ENCODE results near the gene SLC9C2.
"Not testable (repeated sequence)": the region's sequence is repeated elsewhere in the genome, so short reads cannot be mapped to it uniquely, and the experiment has no call there.

The SLC9C2 gene

DNA sequence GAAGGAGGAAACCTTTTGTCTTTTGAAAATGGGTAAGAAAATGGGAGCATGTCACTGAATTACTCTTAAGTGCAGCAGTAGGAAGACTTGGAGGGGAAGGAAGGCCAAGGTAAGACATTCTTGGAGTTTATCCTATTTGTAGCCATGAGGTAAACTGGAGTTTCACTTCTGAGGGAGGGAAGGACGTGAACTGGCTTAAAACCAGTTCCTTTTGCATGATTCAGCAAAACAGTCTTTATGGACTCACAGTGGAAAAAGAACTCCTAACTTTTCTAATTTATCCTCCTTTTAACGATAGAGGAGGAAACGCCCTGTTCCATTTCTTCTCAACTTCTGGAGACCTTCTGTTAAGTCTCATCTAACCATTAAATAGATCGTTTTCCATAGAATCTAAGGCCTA, 123.2 kb downstream of the SLC9C2 start:
- no peak for DNase-seq

DNA sequence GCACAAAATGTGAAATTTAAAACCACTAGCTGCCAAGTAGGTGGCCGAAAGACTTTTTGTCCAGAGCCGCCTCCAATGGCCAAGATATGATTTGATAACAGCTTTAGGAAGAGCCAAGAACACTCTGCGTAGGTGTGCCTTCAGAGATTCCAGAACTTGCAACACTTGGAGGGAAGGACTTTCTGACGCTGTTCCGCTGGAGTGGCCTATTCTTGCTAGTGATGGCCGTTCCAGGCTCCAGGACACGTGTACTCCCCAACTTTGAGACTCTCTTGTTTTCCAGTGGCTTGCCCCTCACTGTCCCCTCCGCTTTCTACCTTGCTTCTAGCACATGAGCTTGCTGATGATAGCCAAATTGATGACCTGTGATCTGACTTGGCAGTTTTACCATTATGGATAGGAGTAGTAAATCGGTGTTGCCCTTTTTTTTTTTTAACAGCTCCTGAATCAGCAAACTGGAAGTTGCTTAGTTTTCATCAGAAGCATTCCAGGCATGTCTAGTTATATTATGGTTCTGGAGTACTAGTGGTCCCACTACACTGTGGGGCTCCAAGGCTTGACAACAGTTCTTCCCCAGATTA, 124.7 kb downstream of the SLC9C2 start:
- DNase-seq = peak; percentile 48

DNA sequence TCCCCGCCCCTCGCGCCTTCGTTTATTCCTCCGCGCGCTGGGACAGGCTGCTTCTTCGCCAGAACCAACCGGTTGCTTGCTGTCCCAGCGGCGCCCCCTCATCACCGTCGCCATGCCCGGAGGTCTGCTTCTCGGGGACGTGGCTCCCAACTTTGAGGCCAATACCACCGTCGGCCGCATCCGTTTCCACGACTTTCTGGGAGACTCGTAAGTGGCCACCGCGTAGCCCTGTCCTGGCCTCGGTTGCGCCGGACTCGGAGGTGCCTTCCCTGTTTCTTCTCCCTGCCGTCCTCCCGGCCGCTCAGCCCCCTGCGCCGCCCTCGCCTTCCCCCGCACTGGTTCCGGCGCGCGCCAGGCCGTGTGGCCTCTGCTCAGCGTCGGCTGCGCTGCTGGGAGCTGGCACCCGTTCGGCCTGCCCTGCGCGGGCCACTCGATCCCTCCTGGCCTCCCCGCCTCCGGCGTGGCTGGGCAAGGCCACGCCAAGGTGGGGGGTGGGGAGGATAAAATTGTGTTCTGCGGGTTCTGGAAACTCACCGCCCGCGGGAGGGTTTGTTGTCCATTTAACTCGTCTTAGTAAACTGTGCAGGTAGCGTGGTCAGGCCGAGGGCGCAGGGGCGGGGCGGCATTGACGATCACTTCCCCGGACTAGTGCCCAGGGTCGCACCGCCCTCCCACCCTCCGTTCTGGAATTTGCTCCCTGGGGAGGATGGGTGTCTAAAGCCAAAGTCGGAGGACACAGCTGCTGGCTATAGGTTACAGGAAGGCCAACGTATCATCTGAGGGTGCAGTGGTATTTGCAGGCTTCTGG, 125.4 kb downstream of the SLC9C2 start, which contains the start of gene PRDX6:
Gene PRDX6 (plus strand): TSS at position 50 of the 808 bp plus-strand sequence. CDS start 63 bp downstream, at position 113.
- peak; percentile 49 for DNase-seq

DNA sequence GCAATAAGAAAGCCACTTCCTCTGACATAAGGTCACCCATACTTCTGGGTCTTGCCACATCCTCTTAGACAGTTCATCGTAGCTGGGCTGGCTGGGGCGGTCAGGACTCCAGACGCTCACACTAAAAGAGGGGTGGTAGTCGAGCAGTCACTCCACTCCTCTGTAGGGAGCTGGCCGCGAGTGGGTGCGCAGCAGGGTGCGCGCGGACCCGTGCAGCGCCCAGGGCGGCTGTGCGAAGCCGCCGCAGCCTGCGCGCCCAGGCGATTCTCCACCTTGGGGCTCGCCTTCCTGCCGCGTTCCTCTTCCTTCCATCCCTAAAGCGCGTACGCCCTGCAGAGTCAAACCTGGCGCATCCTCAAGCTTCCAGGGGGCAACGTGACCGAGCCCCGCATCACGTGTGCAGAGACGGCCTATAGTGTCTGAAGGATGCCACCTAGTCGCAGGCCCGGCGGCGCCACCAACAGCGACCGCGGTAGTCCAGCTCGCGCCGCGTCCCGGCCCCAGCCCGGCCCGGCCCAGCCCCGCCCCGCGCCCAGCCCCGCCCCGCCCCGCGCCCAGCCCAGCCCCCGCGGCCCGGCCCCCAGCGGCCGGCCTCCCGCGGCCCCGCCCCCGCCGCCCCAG, 126.1 kb downstream of the SLC9C2 start:
- DNase-seq = peak; percentile 92

DNA sequence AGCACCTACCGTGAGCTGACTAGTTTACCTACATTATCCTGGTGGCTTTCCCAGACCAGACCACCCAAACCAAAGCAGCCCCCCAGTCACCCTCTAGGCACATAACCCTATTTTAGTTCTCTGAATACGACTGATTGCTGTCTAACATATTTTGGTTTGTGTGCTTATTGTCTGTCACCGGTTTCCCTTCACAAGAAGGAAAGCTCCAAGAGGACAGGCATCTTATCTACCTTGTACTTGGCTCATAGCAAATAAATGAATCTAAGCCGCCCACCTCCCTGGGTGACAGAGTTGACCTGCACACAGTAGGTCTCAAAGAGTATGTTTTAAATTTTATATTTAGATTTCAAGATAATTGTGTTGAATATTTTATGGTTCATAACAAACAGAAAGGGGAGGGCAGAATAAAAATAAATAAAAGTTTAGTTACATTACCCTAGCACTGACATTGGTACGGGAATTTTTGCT, 126.6 kb downstream of the SLC9C2 start:
- no peak for DNase-seq

DNA sequence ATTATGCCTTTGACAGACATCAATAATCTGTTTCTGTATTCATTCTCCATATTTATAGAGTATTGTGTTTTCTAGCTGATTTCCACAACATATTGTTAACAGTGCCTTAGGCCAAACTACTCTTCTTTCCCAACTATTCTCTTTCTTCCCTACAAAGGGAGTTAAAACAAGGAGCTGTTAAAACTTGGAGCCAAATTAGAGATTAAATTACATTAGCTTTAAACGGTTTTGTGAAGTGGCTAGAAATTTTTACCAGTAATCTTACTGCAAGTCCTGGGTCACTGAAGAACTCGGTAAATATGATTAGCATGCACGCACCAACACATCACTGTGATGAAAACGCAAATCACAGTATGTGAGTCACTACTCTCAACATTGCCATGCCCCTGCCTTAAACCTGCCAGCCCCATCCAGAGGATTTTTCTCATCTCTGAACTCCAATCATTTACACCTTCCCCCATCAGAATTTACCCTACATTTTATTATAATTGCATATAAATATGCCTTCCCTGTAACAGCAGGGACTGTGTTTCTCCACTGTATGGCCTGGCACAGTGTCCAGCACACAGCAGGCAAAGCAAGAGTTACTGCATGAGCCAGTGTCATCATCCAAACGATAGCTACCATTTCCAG, 127.2 kb downstream of the SLC9C2 start:
- DNase-seq = peak; percentile 53

DNA sequence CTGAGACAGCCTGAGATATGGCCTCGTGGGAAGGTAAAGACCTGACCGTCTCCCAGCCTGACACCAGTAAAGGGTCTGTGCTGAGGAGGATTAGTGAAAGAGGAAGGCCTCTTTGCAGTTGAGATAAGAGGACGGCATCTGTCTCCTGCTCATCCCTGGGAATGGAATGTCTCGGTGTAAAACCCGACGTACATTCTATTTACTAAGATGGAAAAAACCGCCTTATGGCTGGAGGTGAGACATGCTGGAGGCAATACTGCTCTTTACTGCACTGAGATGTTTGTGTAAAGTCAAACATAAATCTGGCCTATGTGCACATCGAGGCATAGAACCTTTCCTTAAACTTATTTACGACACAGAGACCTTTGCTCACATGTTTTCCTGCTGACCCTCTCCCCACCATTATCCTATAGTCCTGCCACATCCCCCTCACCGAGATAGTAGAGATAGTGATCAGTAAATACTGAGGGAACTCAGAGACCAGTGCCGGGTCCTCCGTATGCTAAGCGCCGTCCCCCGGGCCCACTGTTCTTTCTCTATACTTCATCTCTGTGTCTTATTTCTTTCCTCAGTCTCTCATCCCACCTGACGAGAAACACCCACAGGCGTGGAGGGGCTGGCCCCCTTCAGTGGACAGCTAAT, 128.0 kb downstream of the SLC9C2 start:
- not testable (repeated sequence) for DNase-seq

DNA sequence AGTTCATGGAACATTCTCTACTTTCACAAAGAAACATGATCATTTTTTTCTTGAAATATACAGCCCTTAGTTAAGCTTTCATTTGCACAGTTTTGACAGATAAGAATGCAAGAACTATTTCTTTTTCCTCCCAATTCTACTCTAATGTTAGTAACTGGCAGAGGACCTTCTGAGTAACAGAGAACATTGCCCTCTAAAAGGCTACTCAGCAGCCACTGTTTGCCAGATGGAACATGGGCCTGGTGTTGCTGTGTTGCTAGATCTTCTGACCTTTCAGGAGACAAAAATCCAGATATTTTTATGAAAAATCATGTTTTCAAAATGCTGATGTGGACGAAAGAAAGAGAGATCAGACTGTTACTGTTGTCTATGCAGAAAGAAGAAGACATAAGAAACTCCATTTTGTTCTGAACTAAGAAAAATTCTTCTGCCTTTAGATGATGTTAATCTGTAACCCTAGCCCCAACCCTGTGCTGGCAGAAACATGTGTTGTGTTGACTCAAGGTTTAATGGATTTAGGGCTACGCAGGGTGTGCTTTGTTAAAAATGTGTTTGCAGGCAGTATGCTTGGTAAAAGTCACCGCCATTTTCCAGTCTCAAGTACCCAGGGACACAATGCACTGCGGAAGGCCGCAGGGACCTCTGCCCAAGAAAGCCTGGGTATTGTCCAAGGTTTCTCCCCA, 128.6 kb downstream of the SLC9C2 start:
- DNase-seq = no peak

DNA sequence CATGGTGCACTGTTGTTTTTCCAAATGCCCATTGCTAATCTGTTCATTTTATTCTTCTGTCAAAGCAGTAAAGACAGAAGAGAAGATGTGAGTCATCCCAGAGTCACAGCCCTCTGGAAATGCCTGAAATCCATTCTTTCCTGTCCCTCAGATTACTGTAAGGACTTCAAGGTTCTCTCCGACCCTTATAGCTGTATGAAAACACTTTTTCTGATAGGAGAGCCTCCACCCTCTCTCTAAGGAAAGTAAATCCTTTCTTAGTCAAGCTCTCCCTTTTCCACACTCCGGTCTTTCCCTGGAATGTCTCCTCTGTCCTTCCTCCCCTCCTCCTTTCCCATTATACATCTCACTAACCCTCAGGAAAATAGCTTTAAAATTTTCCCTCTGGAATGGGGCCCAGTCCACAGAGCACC, 129.3 kb downstream of the SLC9C2 start:
- peak; percentile 84 for DNase-seq

DNA sequence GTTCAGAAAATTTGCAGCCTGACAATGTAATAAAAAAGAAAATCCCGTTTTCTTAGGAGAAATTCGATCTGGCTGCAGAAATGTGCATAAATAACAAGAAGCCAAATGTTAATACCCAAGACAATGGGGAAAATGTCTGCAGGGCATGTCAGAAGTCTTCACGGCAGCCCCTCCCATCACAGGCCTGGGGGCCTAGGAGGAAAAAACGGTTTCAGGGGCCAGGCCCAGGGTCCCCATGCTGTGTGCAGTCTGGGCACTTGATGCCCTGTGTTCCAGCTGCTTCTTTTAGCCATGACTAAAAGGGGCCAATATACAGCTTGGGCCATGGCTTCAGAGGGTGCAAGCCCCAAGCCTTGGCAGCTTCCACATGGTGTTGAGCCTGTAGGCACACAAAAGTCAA, 132.3 kb downstream of the SLC9C2 start:
- no peak for DNase-seq

DNA sequence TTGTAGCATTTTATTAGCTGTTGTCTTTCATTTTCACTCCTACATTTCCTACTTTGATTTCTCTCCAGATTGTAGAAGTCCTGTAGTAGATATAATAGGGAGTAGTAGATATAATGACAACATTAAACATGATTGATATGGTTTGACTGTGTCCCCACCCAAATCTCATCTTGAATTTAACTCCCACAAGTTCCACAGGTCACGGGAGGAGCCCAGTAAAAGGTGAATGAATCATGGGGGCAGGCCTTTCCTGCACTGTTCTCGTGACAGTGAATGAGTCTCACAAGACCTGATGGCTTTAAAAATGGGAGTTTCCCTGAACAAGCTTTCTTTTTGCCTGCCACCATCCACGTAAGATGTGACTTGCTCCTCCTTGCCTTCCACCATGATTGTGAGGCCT, 133.2 kb downstream of the SLC9C2 start:
- DNase-seq = no peak

DNA sequence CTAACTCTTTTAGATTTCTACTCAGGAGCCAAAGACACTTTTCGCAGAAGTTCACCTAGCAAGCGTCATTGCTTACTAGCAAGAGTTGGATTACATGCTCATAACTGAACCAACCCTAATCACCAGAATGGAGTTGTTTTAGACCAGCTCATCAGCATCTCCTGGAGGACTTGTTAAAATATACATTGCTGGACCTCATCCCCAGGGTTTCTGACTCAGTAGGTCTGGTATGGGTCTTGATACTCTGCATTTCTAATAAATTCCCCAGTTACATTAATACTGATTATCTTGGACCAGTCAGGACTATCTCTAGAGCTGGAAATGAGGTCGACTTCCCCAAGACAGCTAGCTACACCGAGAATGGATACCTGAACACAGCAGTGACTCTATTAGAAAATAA, 135.4 kb downstream of the SLC9C2 start:
- DNase-seq = peak; percentile 60

DNA sequence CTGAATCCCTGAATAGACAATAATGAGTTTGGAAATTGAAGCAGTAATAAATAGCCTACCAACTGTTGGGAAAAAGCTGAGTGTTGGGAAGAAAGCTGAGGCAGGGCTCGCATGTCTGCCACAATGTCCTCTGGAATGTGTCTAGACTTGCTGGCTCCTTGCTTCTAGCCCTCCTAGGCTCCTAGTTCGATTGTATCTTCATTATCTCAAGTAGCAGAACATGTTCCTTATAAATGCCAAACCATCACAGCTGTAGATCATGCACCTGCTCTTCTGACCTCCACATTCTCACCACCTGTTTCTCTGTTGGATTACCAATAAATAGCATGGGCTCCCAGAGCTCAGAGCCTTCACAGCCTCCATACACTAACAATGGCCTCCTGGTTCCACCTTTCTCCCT, 138.7 kb downstream of the SLC9C2 start:
- not testable (repeated sequence) for DNase-seq

DNA sequence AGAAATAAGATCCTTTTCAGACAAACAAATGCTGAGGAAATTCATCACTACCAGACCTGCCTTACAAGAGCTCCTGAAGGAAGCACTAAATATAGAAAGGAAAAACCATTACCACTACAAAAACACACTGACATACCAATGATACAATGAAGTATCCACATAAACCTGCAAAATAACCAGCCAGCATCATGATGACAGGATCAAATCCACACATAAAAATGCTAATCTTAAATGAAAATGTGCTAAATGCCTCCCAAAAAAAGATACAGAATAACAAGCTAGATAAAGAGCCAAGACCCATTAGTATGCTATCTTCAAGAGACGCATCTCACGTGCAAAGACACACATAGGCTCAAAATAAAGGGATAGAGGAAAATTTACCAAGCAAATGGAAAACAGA, 140.2 kb downstream of the SLC9C2 start:
- DNase-seq = not testable (repeated sequence)

DNA sequence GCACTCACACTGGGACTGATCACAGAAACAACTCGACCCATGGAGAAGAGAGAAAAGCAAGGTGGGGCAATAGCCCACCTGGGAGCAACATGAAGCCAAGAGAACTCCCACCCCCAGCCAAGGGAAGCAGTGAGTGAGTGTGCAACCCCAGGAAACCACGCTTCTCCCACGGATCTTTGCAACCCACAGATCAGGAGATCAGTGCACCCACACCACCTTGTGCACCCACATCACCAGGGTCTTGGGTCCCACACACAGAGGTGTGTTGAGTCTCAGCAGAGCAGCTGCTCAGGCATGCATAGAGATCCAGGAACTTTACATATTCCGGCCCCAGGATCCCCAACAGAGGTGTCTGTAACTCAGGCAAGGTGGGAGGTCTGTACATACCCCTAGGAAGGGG, 143.0 kb downstream of the SLC9C2 start:
- no peak for DNase-seq

DNA sequence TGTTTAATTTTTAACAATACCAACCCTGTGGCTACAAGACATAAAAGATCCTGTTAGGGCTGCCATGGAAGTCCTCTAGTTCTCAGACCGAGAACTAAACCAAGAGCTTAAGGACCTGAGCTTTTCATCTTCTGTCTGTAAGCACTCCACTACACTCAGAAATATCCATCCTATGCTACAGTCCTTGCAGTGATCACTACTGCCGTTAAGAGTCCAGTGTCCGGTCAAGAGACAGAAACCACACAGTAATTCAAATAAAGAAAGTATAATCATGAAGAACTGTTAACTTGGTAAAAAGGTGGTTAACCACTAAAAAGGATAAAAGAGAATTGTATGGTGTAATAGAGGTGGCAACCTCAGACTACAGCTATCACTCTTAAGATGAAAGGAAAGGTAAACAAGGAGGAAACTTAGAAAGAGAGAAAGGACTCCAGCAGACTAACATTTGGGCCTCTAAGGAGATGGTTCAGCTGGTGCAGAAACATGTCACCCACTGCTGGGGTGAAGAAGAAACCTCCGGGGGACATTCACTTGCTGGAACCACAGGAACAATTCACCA, 147.8 kb downstream of the SLC9C2 start:
- DNase-seq = no peak

DNA sequence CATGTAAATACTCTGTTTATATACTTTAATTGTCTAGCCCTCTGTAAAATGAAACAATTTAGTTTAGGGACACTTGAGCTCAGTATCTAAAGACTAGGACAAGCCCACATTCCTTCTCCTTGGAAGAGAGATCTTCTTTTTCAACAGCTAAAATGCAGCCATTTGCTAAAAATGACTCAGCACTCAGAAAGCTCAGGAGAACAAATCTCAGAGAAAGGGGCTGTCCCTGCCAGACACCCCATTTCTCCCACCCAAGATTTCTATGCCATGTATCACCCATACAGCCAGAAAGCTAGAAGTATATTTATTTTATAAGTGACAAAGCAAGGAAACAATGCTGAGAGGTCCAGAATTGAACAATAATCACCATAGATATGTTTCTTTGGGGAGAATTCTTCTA, 148.9 kb downstream of the SLC9C2 start:
- DNase-seq = peak; percentile 64

DNA sequence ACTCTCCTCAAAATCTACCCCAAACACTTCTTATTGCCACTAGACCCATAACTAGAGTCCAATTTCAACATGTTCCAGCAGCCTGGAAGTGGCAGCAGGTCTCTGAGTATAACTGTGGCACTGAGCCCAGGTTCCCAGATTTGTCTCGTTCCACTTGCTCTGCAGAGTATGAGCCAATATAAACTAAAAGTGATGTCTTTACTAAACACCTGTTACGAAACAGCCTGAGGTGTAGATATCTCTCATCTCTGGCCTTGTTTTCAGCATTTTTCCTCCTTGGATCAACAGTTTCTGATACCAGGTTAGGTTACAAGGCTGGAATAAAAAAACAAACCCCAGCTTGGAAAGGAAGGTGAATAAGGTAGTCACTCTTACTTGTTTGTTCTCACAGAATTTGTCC, 150.9 kb downstream of the SLC9C2 start:
- no peak for DNase-seq
